PC-9 (cell line): ENCODE data around the gene CRYL1. TPM values are rescaled to one million over a fixed set of nuclear protein-coding genes. Genes with fewer than 3 reads are reported as not detected.

Experiments used
- BruUV-seq: library from RNA; stranded (reverse); fragments of 400-500 nt; replicated peaks from 2 replicates; lab custom pipeline; 2021; lab: Mats Ljungman, UMichigan
- CTCF ChIA-PET: fragments of 300-600 bp; sonication (Branson Sonifier 250); formaldehyde crosslinking; loops from one replicate; lab custom pipeline; 2022; ENCODE audit warnings: antibody characterized with exemption; lab: Charles Lee
- POLR2A ChIA-PET: fragments of 300-600 bp; sonication (Branson Sonifier 250); formaldehyde crosslinking; loops from one replicate; lab custom pipeline; 2022; ENCODE audit warnings: antibody characterized with exemption; ENCODE audit not compliant: unreplicated experiment; lab: Charles Lee
- DNase-seq, 2 experiments: peaks; one replicate each; pipeline versions ENCODE4 v3.0.0 to v3.0.0-alpha.2; 2015 to 2022; ENCODE audit warnings: mixed read lengths in 1 of 2
- H2AFZ ChIP-seq: fragments of 200-600 bp; sonication (generic); 2 replicates; pipeline ENCODE4 v1.8.1; 2017; ENCODE audit warnings: antibody characterized with exemption
- H3F3A ChIP-seq: fragments of 200-600 bp; sonication (generic); 2 replicates; pipeline ENCODE4 v1.8.1; 2017; ENCODE audit warnings: antibody characterized with exemption, mild to moderate bottlenecking, low read depth; ENCODE audit not compliant: insufficient read depth
- H3K27ac ChIP-seq: fragments of 200-600 bp; sonication (generic); 2 replicates; pipeline ENCODE4 v1.6.1; 2016; ENCODE audit warnings: mixed run types
- H3K27me3 ChIP-seq: fragments of 200-600 bp; sonication (generic); 2 replicates; pipeline ENCODE4 v1.6.1; 2016; ENCODE audit warnings: low read depth, mixed run types; ENCODE audit not compliant: insufficient read depth
- H3K36me3 ChIP-seq: fragments of 200-600 bp; sonication (generic); 2 replicates; pipeline ENCODE4 v1.6.1; 2016; ENCODE audit warnings: low read depth, mixed run types
- H3K4me1 ChIP-seq: fragments of 200-600 bp; sonication (generic); replicated peaks from 2 replicates; pipeline ENCODE4 v1.6.1; 2016; ENCODE audit warnings: mixed run types; ENCODE audit not compliant: insufficient read depth
- H3K4me2 ChIP-seq: fragments of 200-600 bp; sonication (generic); 2 replicates; pipeline ENCODE4 v1.6.1; 2017; ENCODE audit warnings: mixed run types
- H3K4me3 ChIP-seq: fragments of 200-600 bp; sonication (generic); 2 replicates; pipeline ENCODE4 v1.6.1; 2016; ENCODE audit warnings: mixed run types
- H3K79me2 ChIP-seq: fragments of 200-600 bp; sonication (generic); 2 replicates; pipeline ENCODE4 v1.6.1; 2017; ENCODE audit warnings: low read depth, mixed run types
- H3K9me2 ChIP-seq: fragments of 200-600 bp; sonication (generic); 2 replicates; pipeline ENCODE4 v1.8.1; 2017; ENCODE audit warnings: mild to moderate bottlenecking; ENCODE audit not compliant: insufficient read depth
- H3K9me3 ChIP-seq: fragments of 200-600 bp; sonication (generic); 2 replicates; pipeline ENCODE4 v1.8.1; 2016; ENCODE audit warnings: low read depth; ENCODE audit not compliant: insufficient read depth
- H4K20me1 ChIP-seq: fragments of 200-600 bp; sonication (generic); 2 replicates; pipeline ENCODE4 v1.8.1; 2017; ENCODE audit not compliant: insufficient read depth
- EZH2 ChIP-seq: fragments of 200-600 bp; sonication (generic); IDR thresholded peaks from 2 replicates; pipeline ENCODE4 v1.8.0; 2017; ENCODE audit warnings: antibody characterized with exemption, low read depth
- intact Hi-C: fragments of 100-400 bp; cut with micrococcal nuclease; formaldehyde crosslinking; loops from one replicate; pipeline ENCODE4 v1.10.0; 2022; ENCODE audit not compliant: unreplicated experiment
- total RNA-seq: library from RNA; stranded (reverse); gene quantifications from 2 replicates; pipeline ENCODE4 v1.2.3, GENCODE V29; 2021
- TF ChIP-seq, protein P1 (sequence below): fragments of 200-600 bp; sonication (generic); conservative IDR thresholded peaks from 2 replicates; pipeline ENCODE4 v1.6.1; 2017; ENCODE audit warnings: mixed run types, antibody characterized with exemption, mild to moderate bottlenecking, moderate library complexity

Gene CRYL1
- total RNA-seq, 1 experiment from 2014 or later: 8.7 TPM

DNA sequence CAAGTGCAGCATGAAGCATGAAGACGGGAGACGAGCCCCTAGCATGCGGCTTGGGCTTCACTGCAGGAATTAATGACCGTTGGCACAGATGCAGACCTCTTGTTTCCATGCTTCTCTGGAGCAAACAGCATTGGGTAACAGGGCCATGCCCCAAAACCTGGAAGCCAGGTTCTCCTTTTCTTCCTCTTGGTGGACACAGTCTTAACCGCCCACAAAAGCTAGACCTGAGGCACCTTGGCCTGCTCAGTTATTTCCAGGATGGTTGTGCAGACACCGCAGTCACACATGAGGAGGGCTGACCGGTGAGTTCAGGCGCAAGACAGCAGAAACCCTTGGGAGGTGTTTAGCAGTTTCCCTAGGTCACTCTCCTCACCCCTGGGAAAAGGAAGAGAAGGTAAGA, 159.6 kb downstream of the CRYL1 start:
- no peaks in the 10 kb centered on the region for H3K79me2 ChIP-seq
- no peaks in the 10 kb centered on the region for H3K36me3 ChIP-seq
- H3K9me2 ChIP-seq: no peaks in the 10 kb centered on the region
- H3K27ac ChIP-seq: no peak overlapping the region
- BruUV-seq: no TSS peak
- no peak overlapping the region for H2AFZ ChIP-seq
- 0 out of 2 replicates have a peak, but pooled peaks cover 6% of the 10 kb centered on the region for H3K9me3 ChIP-seq
- no peaks in the 10 kb centered on the region for H3K27me3 ChIP-seq
- no peak overlapping the region for H3K4me2 ChIP-seq
- ChIA-PET POLR2A (no interaction called here), CTCF (no interaction called here)
- no peak for DNase-seq
- peaks cover 19% of the 10 kb centered on the region for H3F3A ChIP-seq
- TF ChIP-seq EZH2: no peak
- TF ChIP-seq, protein P1, sequence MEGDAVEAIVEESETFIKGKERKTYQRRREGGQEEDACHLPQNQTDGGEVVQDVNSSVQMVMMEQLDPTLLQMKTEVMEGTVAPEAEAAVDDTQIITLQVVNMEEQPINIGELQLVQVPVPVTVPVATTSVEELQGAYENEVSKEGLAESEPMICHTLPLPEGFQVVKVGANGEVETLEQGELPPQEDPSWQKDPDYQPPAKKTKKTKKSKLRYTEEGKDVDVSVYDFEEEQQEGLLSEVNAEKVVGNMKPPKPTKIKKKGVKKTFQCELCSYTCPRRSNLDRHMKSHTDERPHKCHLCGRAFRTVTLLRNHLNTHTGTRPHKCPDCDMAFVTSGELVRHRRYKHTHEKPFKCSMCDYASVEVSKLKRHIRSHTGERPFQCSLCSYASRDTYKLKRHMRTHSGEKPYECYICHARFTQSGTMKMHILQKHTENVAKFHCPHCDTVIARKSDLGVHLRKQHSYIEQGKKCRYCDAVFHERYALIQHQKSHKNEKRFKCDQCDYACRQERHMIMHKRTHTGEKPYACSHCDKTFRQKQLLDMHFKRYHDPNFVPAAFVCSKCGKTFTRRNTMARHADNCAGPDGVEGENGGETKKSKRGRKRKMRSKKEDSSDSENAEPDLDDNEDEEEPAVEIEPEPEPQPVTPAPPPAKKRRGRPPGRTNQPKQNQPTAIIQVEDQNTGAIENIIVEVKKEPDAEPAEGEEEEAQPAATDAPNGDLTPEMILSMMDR: no peak
- peaks cover 24% of the 10 kb centered on the region for H3K4me1 ChIP-seq
- intact Hi-C loops: no loop called here
- no peaks in the 10 kb centered on the region for H4K20me1 ChIP-seq
- H3K4me3 ChIP-seq: no peak overlapping the region

DNA sequence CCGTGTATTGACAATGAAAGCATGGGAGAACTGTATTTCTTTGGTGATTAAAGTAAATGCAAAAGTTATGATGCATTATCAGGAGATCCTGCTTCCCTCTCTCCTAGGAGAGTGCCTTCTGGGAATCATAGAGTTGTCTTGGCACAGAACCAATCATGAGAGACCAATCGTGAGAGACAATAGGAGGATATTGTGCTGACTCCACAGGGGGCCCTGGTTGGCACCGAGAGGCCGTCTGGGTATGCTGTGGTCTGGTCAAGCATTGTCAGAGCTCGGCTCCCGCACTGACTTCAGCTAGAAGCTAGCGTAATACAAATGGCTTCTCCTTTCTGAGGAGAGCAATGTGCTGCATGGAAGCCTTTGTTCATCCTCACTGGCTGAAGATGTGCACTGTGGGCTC, 162.1 kb downstream of the CRYL1 start:
- Histone ChIP-seq H3K4me2 (no peak overlapping the region), H3K36me3 (no peaks in the 10 kb centered on the region), H3K27me3 (no peaks in the 10 kb centered on the region), H3K9me2 (no peaks in the 10 kb centered on the region), H2AFZ (no peak overlapping the region), H3K27ac (no peak overlapping the region), H3K79me2 (no peaks in the 10 kb centered on the region), H3K9me3 (0 out of 2 replicates have a peak, but pooled peaks cover 5% of the 10 kb centered on the region), H3F3A (peaks cover 15% of the 10 kb centered on the region), H3K4me3 (no peak overlapping the region), H3K4me1 (peaks cover 25% of the 10 kb centered on the region), H4K20me1 (no peaks in the 10 kb centered on the region)
- ChIA-PET CTCF (no interaction called here), POLR2A (no interaction called here)
- intact Hi-C loops: no loop called here
- TF ChIP-seq, protein P1: no peak
- no peak for TF ChIP-seq EZH2
- BruUV-seq: no TSS peak
- DNase-seq: no peak

DNA sequence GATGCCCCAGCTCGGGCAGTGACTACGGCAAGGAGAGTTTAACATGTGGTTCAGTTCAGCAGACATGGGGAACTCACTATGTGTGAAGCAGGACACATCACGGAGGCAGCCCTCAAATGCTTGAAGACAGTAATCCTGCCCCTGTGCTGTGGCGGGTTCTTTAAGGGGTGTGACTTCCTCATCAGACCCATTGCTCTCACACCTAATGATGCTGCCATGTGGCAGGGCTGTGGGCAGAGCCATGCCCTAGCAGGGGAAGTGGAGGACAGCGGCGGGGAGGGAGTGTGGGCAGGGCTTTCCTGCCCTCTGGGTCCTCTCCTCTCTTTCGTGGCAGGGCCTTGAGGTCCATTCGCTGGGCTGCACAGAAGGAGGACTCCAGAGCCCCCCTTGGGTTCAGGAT, 162.5 kb downstream of the CRYL1 start:
- Histone ChIP-seq H3K36me3 (no peaks in the 10 kb centered on the region), H4K20me1 (no peaks in the 10 kb centered on the region), H3K9me3 (0 out of 2 replicates have a peak, but pooled peaks cover 3% of the 10 kb centered on the region), H3K79me2 (no peaks in the 10 kb centered on the region), H3F3A (peaks cover 17% of the 10 kb centered on the region), H3K9me2 (no peaks in the 10 kb centered on the region), H3K4me2 (no peak overlapping the region), H3K4me1 (peaks cover 28% of the 10 kb centered on the region), H2AFZ (no peak overlapping the region), H3K4me3 (no peak overlapping the region), H3K27ac (no peak overlapping the region), H3K27me3 (no peaks in the 10 kb centered on the region)
- DNase-seq: no peak
- no TSS peak for BruUV-seq
- intact Hi-C loops: no loop called here
- POLR2A ChIA-PET: no interaction called here
- CTCF ChIA-PET: no interaction called here
- TF ChIP-seq, protein P1: no peak
- no peak for TF ChIP-seq EZH2
